HepG2 (cell line): ENCODE results near the gene SLC2A11. TPM values are rescaled to one million over a fixed set of nuclear protein-coding genes. Genes with fewer than 3 reads are reported as not detected.

Experiments used
- ATAC-seq: fragments of 200-7000 bp; cut with Tn5 transposase; 3 replicates; pipeline ENCODE4 v1.9.1; 2020; ENCODE audit warnings: mild to moderate bottlenecking, moderate library complexity
- BruUV-seq: library from RNA; stranded (reverse); fragments of 400-500 nt; replicated peaks from 2 replicates; lab custom pipeline; 2021; lab: Mats Ljungman, UMichigan
- CTCF ChIA-PET: fragments of 300-600 bp; formaldehyde crosslinking; extraction: SDS; loops from one replicate; lab custom pipeline; 2021; ENCODE audit warnings: low total read pairs, inconsistent platforms, low intra/inter-chr PET ratio; lab: Yijun Ruan, JAX
- POLR2A ChIA-PET: fragments of 350-600 bp; sonication (Branson Sonifier 250); formaldehyde crosslinking; loops from one replicate; lab custom pipeline; 2020; ENCODE audit warnings: antibody characterized with exemption, inconsistent platforms; lab: Yijun Ruan, JAX
- DNase-seq: peaks from one replicate; pipeline ENCODE4 v3.0.0-alpha.2; 2015; ENCODE audit warnings: low spot score
- FAIRE-seq: peaks from 3 replicates; lab custom pipeline; 2011; peaks lifted over from hg19 to GRCh38; lab: Jason Lieb, UNC
- H2AFZ ChIP-seq: one replicate; pipeline ENCODE4 v1.6.1; 2011; ENCODE audit warnings: low read length, inconsistent platforms
- H3K27ac ChIP-seq: fragments of 300-600 bp; 3 replicates; pipeline ENCODE4 v1.8.0; 2011; ENCODE audit warnings: mixed run types, mild to moderate bottlenecking, mixed read lengths, low read length, inconsistent platforms; ENCODE audit not compliant: insufficient read depth; ENCODE audit errors: extremely low read length
- H3K27me3 ChIP-seq, 2 experiments: fragments of 200-600 bp in 1 of 2; 2 replicates in 1 of 2; 3 replicates in 1 of 2; pipeline versions ENCODE4 v1.6.0 to v1.8.0; 2011; ENCODE audit warnings: low read length in 2 of 2, mild to moderate bottlenecking in 2 of 2, moderate library complexity in 2 of 2, inconsistent platforms in 1 of 2; ENCODE audit not compliant: insufficient read depth in 2 of 2, control insufficient read depth in 1 of 2
- H3K36me3 ChIP-seq, 2 experiments: fragments of 200-600 bp in 1 of 2; replicated peaks in 1 of 2; 2 replicates in 1 of 2; 3 replicates in 1 of 2; pipeline versions ENCODE4 v1.5.1 to v1.8.0; 2011; ENCODE audit warnings: low read length in 2 of 2, inconsistent platforms in 1 of 2; ENCODE audit not compliant: insufficient read depth in 2 of 2, control insufficient read depth in 1 of 2
- H3K4me1 ChIP-seq: 2 replicates; pipeline ENCODE4 v1.5.1; 2012; ENCODE audit warnings: low read length, inconsistent platforms; ENCODE audit not compliant: insufficient read depth
- H3K4me2 ChIP-seq: 2 replicates; pipeline ENCODE4 v1.6.0; 2011; ENCODE audit warnings: low read depth, low read length, inconsistent platforms
- H3K4me3 ChIP-seq, 3 experiments: fragments of 200-600 bp in 1 of 3; sonication (generic), shearing (Covaris generic) in 1 of 3; replicated peaks in 1 of 3; 2 replicates each; pipeline ENCODE4 v1.5.1; 2011 to 2016; ENCODE audit warnings: low read length in 3 of 3, inconsistent platforms in 2 of 3, low read depth in 2 of 3, mild to moderate bottlenecking in 2 of 3, control low read depth in 1 of 3, mixed read lengths in 1 of 3; ENCODE audit not compliant: insufficient read depth in 1 of 3
- H3K79me2 ChIP-seq: one replicate; pipeline ENCODE4 v1.6.1; 2011; ENCODE audit warnings: low read length, inconsistent platforms; ENCODE audit not compliant: insufficient read depth
- H3K9ac ChIP-seq: 2 replicates; pipeline ENCODE4 v1.6.0; 2011; ENCODE audit warnings: mild to moderate bottlenecking, low read depth, low read length, inconsistent platforms; ENCODE audit not compliant: insufficient read depth
- H3K9me3 ChIP-seq: 2 replicates; pipeline ENCODE4 v1.5.1; 2012; ENCODE audit warnings: mild to moderate bottlenecking, low read length
- H4K20me1 ChIP-seq: 2 replicates; pipeline ENCODE4 v1.6.0; 2011; ENCODE audit warnings: inconsistent platforms, mild to moderate bottlenecking, low read length, moderate library complexity; ENCODE audit not compliant: insufficient read depth
- EEA1 ChIP-seq: sonication (generic); formaldehyde crosslinking; IDR thresholded peaks from 2 replicates; pipeline ENCODE4 v1.5.1; 2020; ENCODE audit warnings: mild to moderate bottlenecking, missing genetic modification reagents, borderline replicate concordance
- NFYC ChIP-seq: IDR thresholded peaks from 2 replicates; pipeline ENCODE4 v1.6.1; 2016; ENCODE audit warnings: missing genetic modification reagents, missing compliant biosample characterization
- NONO ChIP-seq, 2 experiments: fragments of 450-650 bp in 1 of 2; sonication (generic) in 1 of 2; formaldehyde crosslinking in 1 of 2; IDR thresholded peaks in 1 of 2; conservative IDR thresholded peaks in 1 of 2; 2 replicates each; pipeline versions ENCODE4 v1.6.1 to v1.8.0; 2017 to 2022; ENCODE audit warnings: mild to moderate bottlenecking in 1 of 2, missing genetic modification reagents in 1 of 2, moderate library complexity in 1 of 2
- PHB2 ChIP-seq: fragments of 450-650 bp; IDR thresholded peaks from 2 replicates; pipeline ENCODE4 v1.6.1; 2018; ENCODE audit not compliant: partially characterized antibody
- SKIL ChIP-seq: sonication (generic); formaldehyde crosslinking; IDR thresholded peaks from 2 replicates; pipeline ENCODE4 v1.8.0; 2022; ENCODE audit warnings: missing genetic modification reagents, mild to moderate bottlenecking, moderate library complexity, borderline replicate concordance
- SP5 ChIP-seq: IDR thresholded peaks from 2 replicates; pipeline ENCODE4 v1.6.1; 2016; ENCODE audit warnings: low read depth, borderline replicate concordance
- TAF15 ChIP-seq: fragments of 200-400 bp; formaldehyde crosslinking; IDR thresholded peaks from one replicate; pipeline ENCODE4 v1.6.1; 2018; ENCODE audit warnings: mild to moderate bottlenecking, low read depth, low read length; ENCODE audit not compliant: poor library complexity, severe bottlenecking
- TFE3 ChIP-seq: IDR thresholded peaks from 2 replicates; pipeline ENCODE4 v1.6.1; 2016
- ZBTB37 ChIP-seq: sonication (generic); formaldehyde crosslinking; IDR thresholded peaks from 2 replicates; pipeline ENCODE4 v1.4.0; 2020; ENCODE audit warnings: mild to moderate bottlenecking, missing genetic modification reagents
- ZC3H13 ChIP-seq: sonication (generic); formaldehyde crosslinking; IDR thresholded peaks from 2 replicates; pipeline ENCODE4 v1.8.1; 2023; ENCODE audit warnings: mild to moderate bottlenecking, missing genetic modification reagents, moderate library complexity
- ZFAT ChIP-seq: sonication (generic); formaldehyde crosslinking; conservative IDR thresholded peaks from 2 replicates; pipeline ENCODE4 v1.8.1; 2023; ENCODE audit warnings: missing genetic modification reagents, inconsistent platforms
- ZNF766 ChIP-seq: sonication (generic); formaldehyde crosslinking; IDR thresholded peaks from 2 replicates; pipeline ENCODE4 v1.5.0; 2020; ENCODE audit warnings: missing genetic modification reagents, borderline replicate concordance
- WGBS: methylation state at CpG from one replicate; pipeline ENCODE4 v1.1.6; 2017; ENCODE audit warnings: low lambda C conversion rate; 5-methylcytosine and 5-hydroxymethylcytosine counted together
- in situ Hi-C: cut with HindIII; loops from 2 replicates; pipeline ENCODE4 v1.10.0; 2017; ENCODE audit warnings: low pct_unique_long_range_greater_than_20kb; ENCODE audit not compliant: extremely low pct_ligation_motif_present
- intact Hi-C: fragments of 100-400 bp; cut with micrococcal nuclease; formaldehyde crosslinking; loops from one replicate; pipeline ENCODE4 v1.10.0; 2022; ENCODE audit not compliant: unreplicated experiment
- polyA plus RNA-seq, 8 experiments: library from polyadenylated mRNA; depleted of rRNA in 3 of 8; stranded (reverse) in 7 of 8; unstranded in 1 of 8; fragments of >200 nt; fragmentation: Illumina TruSeq in 4 of 8; extraction: Trizol in 4 of 8; gene quantifications; 2 replicates each; pipeline versions ENCODE4 v1.2.1 to v1.2.3, GENCODE V29; 2011 to 2016; ENCODE audit warnings: low read depth in 4 of 8, missing spikeins in 1 of 8, mixed read lengths in 1 of 8; ENCODE audit not compliant: insufficient read depth in 1 of 8
- total RNA-seq, 5 experiments: library from RNA; depleted of rRNA; stranded (reverse); fragments of >200 nt; fragmentation: Illumina TruSeq; extraction: Trizol; gene quantifications; 2 replicates each; pipeline ENCODE4 v1.2.3, GENCODE V29; 2016; ENCODE audit warnings: low read depth in 1 of 5

Gene SLC2A11
- total and polyA plus RNA-seq, 2 of the 13 experiments (the other 11 are each of a cell fraction or from before 2014, with no cell fraction given), result 15.2 to 15.4 TPM

- DNase-seq, result peak; percentile 58
- peak overlapping the region; percentile 27 to 69 (median 49); a peak in 3 of 6 replicates for H3K4me3 ChIP-seq
- H3K27ac ChIP-seq, result no peak overlapping the region
- ATAC-seq, result peak; percentile 82
- BruUV-seq, result no TSS peak
- intact Hi-C loops (loop anchor here (5.0 kb wide), 1 partner anchor 82 kb away; the partner anchor contains the start of gene CHCHD10), in situ Hi-C loops (loop anchor here (5.0 to 25.0 kb wide), 2 partner anchors 67 to 237 kb away; no protein-coding TSS in a partner anchor)
- ChIA-PET CTCF (interaction anchor here (1.2 to 3.9 kb wide), 4 partner anchors 81 to 222 kb away, joined by 3 to 34 read pairs (median 4); partner anchors contain the start of gene CHCHD10), POLR2A (interaction anchor here (0.6 to 2.8 kb wide), 9 partner anchors 8 to 99 kb away, joined by 3 to 18 read pairs (median 4); partner anchors contain the start of genes CHCHD10, MIF, SLC2A11 and ZNF70)
- no peaks in the 10 kb centered on the region for H3K36me3 ChIP-seq
- peaks cover 65% of the 10 kb centered on the region for H3K4me1 ChIP-seq
- WGBS, result 9% methylated on average over 18 of the region's 62 CpGs
- peak overlapping the region; percentile 69 for H3K4me2 ChIP-seq
- H2AFZ ChIP-seq, result no peak overlapping the region
- H3K27me3 ChIP-seq, result peaks cover 2 to 11% of the 10 kb centered on the region in 2 experiments; a peak in 1 of 5 replicates
- peak; percentile 40 for FAIRE-seq
- H4K20me1 ChIP-seq, result no peaks in the 10 kb centered on the region
- H3K79me2 ChIP-seq, result no peaks in the 10 kb centered on the region
- no peaks in the 10 kb centered on the region for H3K9me3 ChIP-seq
- H3K9ac ChIP-seq, result peak overlapping the region; percentile 47
- TF ChIP-seq ZFAT (CRISPR knock-in tag) (no peak), ZBTB37 (CRISPR knock-in tag) (no peak), SKIL (CRISPR knock-in tag) (no peak), NFYC (CRISPR knock-in tag) (no peak), NONO (IDR thresholded peaks at IDR 0.05) (no peak), NONO (CRISPR knock-in tag; conservative IDR thresholded peaks at IDR 0.05) (peak; percentile 84), PHB2 (no peak), EEA1 (CRISPR knock-in tag) (peak; percentile 34; the same call in 1 of the 2 replicates), TFE3 (CRISPR knock-in tag) (peak; percentile 53; the same call in 1 of the 2 replicates), TAF15 (peak; percentile 57), ZC3H13 (CRISPR knock-in tag) (0 out of 2 replicates have a peak, but pooled peaks have one; percentile 37), ZNF766 (CRISPR knock-in tag) (no peak), SP5 (CRISPR knock-in tag) (no peak; the same call in 1 of the 2 replicates)
Observed at GRCh38 chr22:23849009-23850006, 8.4 kb upstream of the SLC2A11 start.
